GM12878 (cell line): ENCODE results near the gene FAM185A. TPM values are rescaled to one million over a fixed set of nuclear protein-coding genes. Genes with fewer than 3 reads are reported as not detected.

Source experiments
- ATAC-seq: fragments of 200-7000 bp; cut with Tn5 transposase; 3 replicates; pipeline ENCODE4 v1.9.1; 2020; ENCODE audit warnings: mild to moderate bottlenecking, moderate library complexity
- BruUV-seq: library from RNA; stranded (reverse); fragments of 400-500 nt; replicated peaks from 2 replicates; lab custom pipeline; 2021; lab: Mats Ljungman, UMichigan
- CTCF ChIA-PET: fragments of 300-600 bp; sonication (Branson Sonifier 250); formaldehyde crosslinking; extraction: SDS; loops from one replicate; lab custom pipeline; 2021; ENCODE audit warnings: inconsistent platforms; lab: Yijun Ruan, JAX
- POLR2A ChIA-PET: fragments of 350-600 bp; formaldehyde crosslinking; extraction: SDS; loops from one replicate; lab custom pipeline; 2021; ENCODE audit warnings: inconsistent platforms; lab: Charles Lee
- RAD21 ChIA-PET: fragments of 300-600 bp; sonication (Branson Sonifier 250); formaldehyde crosslinking; loops from one replicate; lab custom pipeline; 2023; ENCODE audit warnings: antibody characterized with exemption; ENCODE audit not compliant: unreplicated experiment; lab: Charles Lee
- SMC1A ChIA-PET: fragments of 300-600 bp; sonication (Branson Sonifier 250); formaldehyde crosslinking; loops from one replicate; lab custom pipeline; 2023; ENCODE audit not compliant: unreplicated experiment, uncharacterized antibody; lab: Charles Lee
- DNase-seq: peaks from one replicate; pipeline ENCODE4 v3.0.0-alpha.2; 2011; ENCODE audit warnings: low read depth, low spot score
- FAIRE-seq: peaks from 3 replicates; lab custom pipeline; 2011; peaks lifted over from hg19 to GRCh38; lab: Jason Lieb, UNC
- H2AFZ ChIP-seq: 2 replicates; pipeline ENCODE4 v1.6.0; 2011; ENCODE audit warnings: low read depth, low read length, control low read depth; ENCODE audit not compliant: control insufficient read depth
- H3K27ac ChIP-seq: 2 replicates; pipeline ENCODE4 v1.5.1; 2011; ENCODE audit warnings: control low read depth; ENCODE audit not compliant: control insufficient read depth, insufficient read depth
- H3K27me3 ChIP-seq, 2 experiments: replicated peaks in 1 of 2; 2 replicates each; pipeline versions ENCODE4 v1.6.0 to v1.6.1; 2011; ENCODE audit warnings: low read length in 1 of 2; ENCODE audit not compliant: control insufficient read depth in 2 of 2, insufficient read depth in 2 of 2
- H3K36me3 ChIP-seq, 2 experiments: 2 replicates each; pipeline ENCODE4 v1.5.1; 2011; ENCODE audit warnings: low read length in 1 of 2; ENCODE audit not compliant: control insufficient read depth in 2 of 2, insufficient read depth in 2 of 2
- H3K4me1 ChIP-seq: 2 replicates; pipeline ENCODE4 v1.6.1; 2011; ENCODE audit warnings: mild to moderate bottlenecking, low read length, moderate library complexity, mixed read lengths; ENCODE audit not compliant: control insufficient read depth, insufficient read depth
- H3K4me2 ChIP-seq: 2 replicates; pipeline ENCODE4 v1.6.0; 2011; ENCODE audit warnings: control low read depth; ENCODE audit not compliant: control insufficient read depth, insufficient read depth
- H3K4me3 ChIP-seq: fragments of 200-600 bp; sonication (generic); 2 replicates; pipeline ENCODE4 v1.5.1; 2016
- H3K79me2 ChIP-seq: 2 replicates; pipeline ENCODE4 v1.6.0; 2011; ENCODE audit warnings: low read length; ENCODE audit not compliant: control insufficient read depth, insufficient read depth
- H3K9ac ChIP-seq: 2 replicates; pipeline ENCODE4 v1.8.0; 2011; ENCODE audit warnings: low read length, control low read depth, mixed read lengths; ENCODE audit not compliant: control insufficient read depth, insufficient read depth
- H3K9me3 ChIP-seq: replicated peaks from 3 replicates; pipeline ENCODE4 v1.5.1; 2011; ENCODE audit warnings: mild to moderate bottlenecking, low read length; ENCODE audit not compliant: control insufficient read depth, insufficient read depth
- H4K20me1 ChIP-seq: 2 replicates; pipeline ENCODE4 v1.6.0; 2011; ENCODE audit not compliant: control insufficient read depth, insufficient read depth
- ATF7 ChIP-seq: fragments of 450-650 bp; IDR thresholded peaks from 2 replicates; pipeline ENCODE4 v1.6.1; 2016; ENCODE audit warnings: low read depth, mild to moderate bottlenecking
- E2F8 ChIP-seq: fragments of 450-650 bp; IDR thresholded peaks from 2 replicates; pipeline ENCODE4 v1.6.1; 2018; ENCODE audit warnings: mild to moderate bottlenecking, low read depth, moderate library complexity; ENCODE audit not compliant: partially characterized antibody
- FOXM1 ChIP-seq: IDR thresholded peaks from 2 replicates; pipeline ENCODE4 v1.6.1; 2012; ENCODE audit warnings: low read depth, mild to moderate bottlenecking, inconsistent platforms, low read length, moderate library complexity
- MYB ChIP-seq: fragments of 150-350 bp; IDR thresholded peaks from 2 replicates; pipeline ENCODE4 v1.6.1; 2014; ENCODE audit warnings: mild to moderate bottlenecking, low read depth, low read length, borderline replicate concordance
- PML ChIP-seq: IDR thresholded peaks from 2 replicates; pipeline ENCODE4 v1.6.1; 2012; ENCODE audit warnings: low read length, inconsistent platforms
- POLR2AphosphoS5 ChIP-seq: IDR thresholded peaks from 2 replicates; pipeline ENCODE4 v1.6.1; 2011; ENCODE audit warnings: mild to moderate bottlenecking, low read length, inconsistent platforms
- SUPT20H ChIP-seq: IDR thresholded peaks from 2 replicates; pipeline ENCODE4 v1.6.1; 2011; ENCODE audit warnings: low read depth, mild to moderate bottlenecking, low read length, moderate library complexity, borderline replicate concordance; ENCODE audit not compliant: control insufficient read depth
- TCF7 ChIP-seq: IDR thresholded peaks from 2 replicates; pipeline ENCODE4 v1.6.1; 2014; ENCODE audit warnings: antibody characterized with exemption, borderline replicate concordance
- ZBED1 ChIP-seq: IDR thresholded peaks from 2 replicates; pipeline ENCODE4 v1.6.1; 2016; ENCODE audit warnings: borderline replicate concordance
- ZNF687 ChIP-seq: fragments of 450-650 bp; IDR thresholded peaks from 2 replicates; pipeline ENCODE4 v1.6.1; 2017; ENCODE audit warnings: mild to moderate bottlenecking, moderate library complexity
- WGBS: methylation state at CpG from one replicate; pipeline ENCODE4 v1.1.6; 2016; ENCODE audit warnings: low lambda C conversion rate; ENCODE audit not compliant: insufficient replicate concordance, insufficient coverage; ENCODE audit errors: missing lambda C conversion rate; 5-methylcytosine and 5-hydroxymethylcytosine counted together
- in situ Hi-C: fragments of 300-500 bp; cut with MboI; formaldehyde crosslinking; loops from 9 replicates; pipeline ENCODE4 v1.14.3; 2018; ENCODE audit warnings: mixed read lengths
- intact Hi-C: fragments of 100-400 bp; cut with micrococcal nuclease; formaldehyde crosslinking; loops from one replicate; pipeline ENCODE4 v1.14.2; 2022; ENCODE audit not compliant: unreplicated experiment
- polyA plus RNA-seq, 11 experiments: library from polyadenylated mRNA; depleted of rRNA in 4 of 11; unstranded in 6 of 11; stranded (reverse) in 5 of 11; fragments of >200 nt; fragmentation: Nextera tagmentation in 4 of 11; fragmentation: Illumina TruSeq in 1 of 11; extraction: Ambion mirVana in 4 of 11; extraction: Trizol in 1 of 11; gene quantifications; 1 replicate in 1 of 11; 2 replicates in 10 of 11; pipeline versions ENCODE4 v1.2.1 to v1.2.3, GENCODE V29; 2011 to 2016; ENCODE audit warnings: inconsistent platforms in 2 of 11, missing spikeins in 2 of 11, low read depth in 1 of 11
- total RNA-seq, 4 experiments: library from RNA; depleted of rRNA in 3 of 4; stranded (reverse); fragments of >200 nt in 3 of 4; fragmentation: Illumina TruSeq in 1 of 4; extraction: Trizol in 1 of 4; gene quantifications; 2 replicates each; pipeline versions ENCODE4 v1.2.1 to v1.2.3, GENCODE V29; 2013 to 2021

FAM185A gene
- total and polyA plus RNA-seq, 10 of the 15 experiments (the other 5 are each of a cell fraction or from before 2014, with no cell fraction given) = 1.9 to 12.8 (median 8.6) TPM

GRCh38 chr7:102836977-102837376 is 88.2 kb downstream of the FAM185A start:
- BruUV-seq = no TSS peak
- no peaks in the 10 kb centered on the region for H3K79me2 ChIP-seq
- H3K4me2 ChIP-seq = no peak overlapping the region
- intact Hi-C loops (no loop called here), in situ Hi-C loops (no loop called here)
- H4K20me1 ChIP-seq = no peaks in the 10 kb centered on the region
- FAIRE-seq = no peak
- H3K36me3 ChIP-seq = no peaks in the 10 kb centered on the region
- ATAC-seq = no peak
- H3K27me3 ChIP-seq = no peaks in the 10 kb centered on the region
- WGBS = 95% methylated on average over 1 of the region's 1 CpG
- no peak for DNase-seq
- CTCF ChIA-PET = interaction anchor here (1.0 kb wide), 1 partner anchor 36 kb away, joined by 3 read pairs; no protein-coding TSS in a partner anchor
- H3K4me3 ChIP-seq = no peak overlapping the region
- peaks cover 6% of the 10 kb centered on the region for H3K4me1 ChIP-seq
- H2AFZ ChIP-seq = no peak overlapping the region
- no peak for TF ChIP-seq PML
- no peak for TF ChIP-seq SUPT20H
- no peak for TF ChIP-seq MYB
- TF ChIP-seq POLR2AphosphoS5 = no peak
- TF ChIP-seq E2F8 = no peak
- TF ChIP-seq ZNF687 = no peak
- no peak for TF ChIP-seq TCF7
- TF ChIP-seq ZBED1 = no peak
- TF ChIP-seq ATF7 = no peak
- no peak for TF ChIP-seq FOXM1
- H3K9ac ChIP-seq = no peak overlapping the region
- no peak overlapping the region for H3K27ac ChIP-seq
- POLR2A ChIA-PET = no interaction called here
- H3K9me3 ChIP-seq = no peaks in the 10 kb centered on the region
- SMC1A ChIA-PET = interaction anchor here (1.0 to 1.1 kb wide), 2 partner anchors 9 to 53 kb away, joined by 3 to 4 read pairs; no protein-coding TSS in a partner anchor
- RAD21 ChIA-PET = no interaction called here
